GM19193 (cell line): Measurements from ENCODE around the gene TEX14.

Source experiments
- POLR2A ChIP-seq: IDR thresholded peaks from 4 replicates; pipeline ENCODE4 v1.6.1; 2011; ENCODE audit not compliant: insufficient read depth, insufficient read length; ENCODE audit errors: extremely low read depth

The TEX14 gene

GRCh38 chr17:58533616-58534188 is 158.1 kb downstream of the TEX14 start:
- no peak for TF ChIP-seq POLR2A

- TF ChIP-seq POLR2A: no peak
These were observed 159.3 kb downstream of the TEX14 start for GRCh38 chr17:58532555-58532951.

GRCh38 chr17:58531661-58532554 is 159.9 kb downstream of the TEX14 start:
- TF ChIP-seq POLR2A: no peak

- no peak for TF ChIP-seq POLR2A
These were observed 160.7 kb downstream of the TEX14 start for GRCh38 chr17:58531122-58531521.

GRCh38 chr17:58530655-58531054 is 161.2 kb downstream of the TEX14 start:
- TF ChIP-seq POLR2A: no peak

GRCh38 chr17:58529275-58529674 is 162.6 kb downstream of the TEX14 start:
- TF ChIP-seq POLR2A: no peak

GRCh38 chr17:58528443-58528842 is 163.4 kb downstream of the TEX14 start:
- no peak for TF ChIP-seq POLR2A

GRCh38 chr17:58527949-58528348 is 163.9 kb downstream of the TEX14 start:
- TF ChIP-seq POLR2A: no peak

- no peak for TF ChIP-seq POLR2A
These were observed 164.5 kb downstream of the TEX14 start for GRCh38 chr17:58527306-58527705.

GRCh38 chr17:58525239-58525638 is 166.6 kb downstream of the TEX14 start:
- TF ChIP-seq POLR2A: no peak

- TF ChIP-seq POLR2A: no peak
These were observed 170.2 kb downstream of the TEX14 start for GRCh38 chr17:58521680-58522079.

GRCh38 chr17:58520843-58521430 is 170.9 kb downstream of the TEX14 start:
- TF ChIP-seq POLR2A: no peak

- TF ChIP-seq POLR2A: peak; percentile 66
These were observed 173.8 kb downstream of the TEX14 start for GRCh38 chr17:58517928-58518609.

- TF ChIP-seq POLR2A: peak; percentile 75
These were observed 174.4 kb downstream of the TEX14 start for GRCh38 chr17:58517378-58517927.
